Measurements from ENCODE around the gene IRS2. TPM values are rescaled to one million over a fixed set of nuclear protein-coding genes. Genes with fewer than 3 reads are reported as not detected.

The IRS2 gene
- total and polyA plus RNA-seq, 2 experiments from 2014 or later: 3.0 to 12.6 TPM

GRCh38 chr13:109758937-109759480, 27.4 kb downstream of the IRS2 start:
- Histone ChIP-seq H3K4me3 (no peak overlapping the region), H3K27ac (no peak overlapping the region), H3K9me3 (ENCODE audit: low read depth) (no peaks in the 10 kb centered on the region), H3K27me3 (no peaks in the 10 kb centered on the region), H3K4me1 (ENCODE audit: low read depth) (no peaks in the 10 kb centered on the region), H3K36me3 (no peaks in the 10 kb centered on the region)
- TF ChIP-seq, protein P1, sequence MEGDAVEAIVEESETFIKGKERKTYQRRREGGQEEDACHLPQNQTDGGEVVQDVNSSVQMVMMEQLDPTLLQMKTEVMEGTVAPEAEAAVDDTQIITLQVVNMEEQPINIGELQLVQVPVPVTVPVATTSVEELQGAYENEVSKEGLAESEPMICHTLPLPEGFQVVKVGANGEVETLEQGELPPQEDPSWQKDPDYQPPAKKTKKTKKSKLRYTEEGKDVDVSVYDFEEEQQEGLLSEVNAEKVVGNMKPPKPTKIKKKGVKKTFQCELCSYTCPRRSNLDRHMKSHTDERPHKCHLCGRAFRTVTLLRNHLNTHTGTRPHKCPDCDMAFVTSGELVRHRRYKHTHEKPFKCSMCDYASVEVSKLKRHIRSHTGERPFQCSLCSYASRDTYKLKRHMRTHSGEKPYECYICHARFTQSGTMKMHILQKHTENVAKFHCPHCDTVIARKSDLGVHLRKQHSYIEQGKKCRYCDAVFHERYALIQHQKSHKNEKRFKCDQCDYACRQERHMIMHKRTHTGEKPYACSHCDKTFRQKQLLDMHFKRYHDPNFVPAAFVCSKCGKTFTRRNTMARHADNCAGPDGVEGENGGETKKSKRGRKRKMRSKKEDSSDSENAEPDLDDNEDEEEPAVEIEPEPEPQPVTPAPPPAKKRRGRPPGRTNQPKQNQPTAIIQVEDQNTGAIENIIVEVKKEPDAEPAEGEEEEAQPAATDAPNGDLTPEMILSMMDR (IDR thresholded peaks at IDR 0.05; ENCODE audit: low read depth, low read length): no peak
- no peak for DNase-seq (ENCODE audit: low read depth in 1 of 2, low spot score in 1 of 2)

GRCh38 chr13:109756778-109757177, 29.6 kb downstream of the IRS2 start:
- no peak overlapping the region for H3K4me3 ChIP-seq
- no peaks in the 10 kb centered on the region for H3K9me3 ChIP-seq (ENCODE audit: low read depth)
- TF ChIP-seq, protein P1 (IDR thresholded peaks at IDR 0.05; ENCODE audit: low read depth, low read length): no peak
- no peak for DNase-seq (ENCODE audit: low read depth in 1 of 2, low spot score in 1 of 2)
- no peaks in the 10 kb centered on the region for H3K27me3 ChIP-seq
- no peak overlapping the region for H3K27ac ChIP-seq
- H3K4me1 ChIP-seq (ENCODE audit: low read depth): peaks cover 3% of the 10 kb centered on the region
- H3K36me3 ChIP-seq: no peaks in the 10 kb centered on the region

GRCh38 chr13:109755997-109756396, 30.4 kb downstream of the IRS2 start:
- Histone ChIP-seq H3K4me3 (no peak overlapping the region), H3K27ac (no peak overlapping the region), H3K4me1 (ENCODE audit: low read depth) (peaks cover 8% of the 10 kb centered on the region), H3K27me3 (no peaks in the 10 kb centered on the region), H3K36me3 (no peaks in the 10 kb centered on the region), H3K9me3 (ENCODE audit: low read depth) (no peaks in the 10 kb centered on the region)
- no peak for DNase-seq (ENCODE audit: low read depth in 1 of 2, low spot score in 1 of 2)
- TF ChIP-seq, protein P1 (IDR thresholded peaks at IDR 0.05; ENCODE audit: low read depth, low read length): no peak

DNA sequence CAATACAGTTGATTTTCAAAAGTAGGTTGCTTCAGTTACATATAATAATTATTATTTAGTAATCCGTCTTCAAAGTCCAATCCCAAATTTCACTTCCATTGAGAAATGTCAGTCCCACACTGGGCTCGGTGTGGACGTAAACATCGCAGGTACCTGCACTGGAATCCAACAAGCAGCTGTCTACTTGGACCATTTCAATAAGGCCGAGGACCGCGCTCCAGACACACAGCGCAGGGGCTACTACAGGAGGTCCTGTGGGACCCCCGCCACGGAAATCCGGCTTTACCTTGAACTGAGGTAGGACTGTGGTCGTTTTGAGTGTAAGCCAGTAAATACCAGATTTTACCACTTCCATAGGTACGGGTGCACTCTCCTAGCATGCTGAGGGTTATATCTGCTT, 30.8 kb downstream of the IRS2 start:
- H3K4me3 ChIP-seq: no peak overlapping the region
- H3K4me1 ChIP-seq (ENCODE audit: low read depth): peaks cover 8% of the 10 kb centered on the region
- H3K27me3 ChIP-seq: no peaks in the 10 kb centered on the region
- TF ChIP-seq, protein P1 (IDR thresholded peaks at IDR 0.05; ENCODE audit: low read depth, low read length): no peak
- H3K9me3 ChIP-seq (ENCODE audit: low read depth): no peaks in the 10 kb centered on the region
- DNase-seq (ENCODE audit: low read depth in 1 of 2, low spot score in 1 of 2): no peak
- H3K36me3 ChIP-seq: no peaks in the 10 kb centered on the region
- no peak overlapping the region for H3K27ac ChIP-seq

DNA sequence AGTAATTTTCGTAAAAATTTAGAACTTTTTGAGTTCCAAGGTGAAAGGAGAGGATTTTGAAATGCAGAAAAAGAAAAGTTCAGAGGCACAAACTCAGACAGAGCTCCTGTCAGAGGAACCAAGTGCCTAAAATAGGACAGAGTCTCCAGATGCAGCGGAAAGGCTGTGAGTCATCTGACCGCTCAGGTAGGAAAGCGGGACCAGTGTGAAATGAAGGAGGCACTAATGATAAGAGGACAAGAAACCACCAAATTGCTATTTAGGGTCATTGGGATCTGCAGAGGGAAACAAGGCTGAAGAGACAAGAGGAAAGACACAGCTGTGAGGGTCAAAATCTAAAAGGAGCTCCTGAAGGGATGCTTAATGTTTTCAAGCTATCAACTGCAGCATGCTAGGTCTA, 34.9 kb downstream of the IRS2 start:
- peaks cover 16% of the 10 kb centered on the region for H3K4me1 ChIP-seq (ENCODE audit: low read depth)
- H3K27me3 ChIP-seq: no peaks in the 10 kb centered on the region
- TF ChIP-seq, protein P1 (IDR thresholded peaks at IDR 0.05; ENCODE audit: low read depth, low read length): no peak
- no peak for DNase-seq (ENCODE audit: low read depth in 1 of 2, low spot score in 1 of 2)
- H3K27ac ChIP-seq: no peak overlapping the region
- no peaks in the 10 kb centered on the region for H3K9me3 ChIP-seq (ENCODE audit: low read depth)
- H3K4me3 ChIP-seq: no peak overlapping the region
- no peaks in the 10 kb centered on the region for H3K36me3 ChIP-seq

All from cardiac muscle cell (in vitro differentiated cells and primary cell).